Measurements from ENCODE around the gene LSM7.

- TF ChIP-seq EZH2phosphoT487 (IDR thresholded peaks at IDR 0.05; ENCODE audit: unreplicated experiment) (no peak), EZH2 (IDR thresholded peaks at IDR 0.05; ENCODE audit: low read depth, unreplicated experiment) (no peak), REST (IDR thresholded peaks at IDR 0.05; ENCODE audit: unreplicated experiment) (no peak), ZNF331 (CRISPR knock-in tag; IDR thresholded peaks at IDR 0.05; ENCODE audit: low read depth) (no peak), POLR2AphosphoS5 (IDR thresholded peaks at IDR 0.05; ENCODE audit: low read depth) (no peak), JUNB (IDR thresholded peaks at IDR 0.05; ENCODE audit: unreplicated experiment) (no peak)
- TF ChIP-seq, protein P1, sequence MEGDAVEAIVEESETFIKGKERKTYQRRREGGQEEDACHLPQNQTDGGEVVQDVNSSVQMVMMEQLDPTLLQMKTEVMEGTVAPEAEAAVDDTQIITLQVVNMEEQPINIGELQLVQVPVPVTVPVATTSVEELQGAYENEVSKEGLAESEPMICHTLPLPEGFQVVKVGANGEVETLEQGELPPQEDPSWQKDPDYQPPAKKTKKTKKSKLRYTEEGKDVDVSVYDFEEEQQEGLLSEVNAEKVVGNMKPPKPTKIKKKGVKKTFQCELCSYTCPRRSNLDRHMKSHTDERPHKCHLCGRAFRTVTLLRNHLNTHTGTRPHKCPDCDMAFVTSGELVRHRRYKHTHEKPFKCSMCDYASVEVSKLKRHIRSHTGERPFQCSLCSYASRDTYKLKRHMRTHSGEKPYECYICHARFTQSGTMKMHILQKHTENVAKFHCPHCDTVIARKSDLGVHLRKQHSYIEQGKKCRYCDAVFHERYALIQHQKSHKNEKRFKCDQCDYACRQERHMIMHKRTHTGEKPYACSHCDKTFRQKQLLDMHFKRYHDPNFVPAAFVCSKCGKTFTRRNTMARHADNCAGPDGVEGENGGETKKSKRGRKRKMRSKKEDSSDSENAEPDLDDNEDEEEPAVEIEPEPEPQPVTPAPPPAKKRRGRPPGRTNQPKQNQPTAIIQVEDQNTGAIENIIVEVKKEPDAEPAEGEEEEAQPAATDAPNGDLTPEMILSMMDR (conservative IDR thresholded peaks at IDR 0.05; ENCODE audit: low read depth in 2 of 2), result no peak
Measured at GRCh38 chr19:2353159-2353886, 24.9 kb upstream of the LSM7 start.

Measured in GM23338 (cell line).